Activated CD4-positive, CD25-positive, alpha-beta regulatory T cell treated with anti-CD3 and anti-CD28 coated beads, Interleukin-2, amount 50 U/mL, for 72 hours (primary cell): ENCODE measurements around the gene MGST3.
"Not testable (repeated sequence)": the region's sequence is repeated elsewhere in the genome, so short reads cannot be mapped to it uniquely, and the experiment has no call there.

ENCODE experiments used
- DNase-seq: peaks from one replicate; pipeline ENCODE4 v3.0.0; 2021

Gene MGST3

DNA sequence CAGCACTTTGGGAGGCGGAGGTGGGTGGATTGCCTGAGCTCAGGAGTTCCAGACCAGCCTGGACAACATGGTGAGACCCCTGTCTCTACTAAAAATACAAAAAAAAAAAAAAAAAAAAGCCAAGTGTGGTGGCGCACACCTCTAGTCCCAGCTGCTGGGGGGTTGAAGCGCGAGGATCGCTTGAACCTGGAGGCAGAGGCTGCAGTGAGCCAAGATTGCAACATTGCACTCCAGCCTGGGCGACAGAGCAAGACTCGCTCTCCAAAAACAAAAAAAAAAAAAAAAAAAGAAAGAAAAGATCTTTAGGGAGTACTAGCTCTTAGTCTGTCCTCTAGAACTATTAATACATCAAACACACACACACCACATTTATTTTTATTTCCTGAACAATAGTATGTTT lies 70.9 kb downstream of the MGST3 start:
- not testable (repeated sequence) for DNase-seq

DNA sequence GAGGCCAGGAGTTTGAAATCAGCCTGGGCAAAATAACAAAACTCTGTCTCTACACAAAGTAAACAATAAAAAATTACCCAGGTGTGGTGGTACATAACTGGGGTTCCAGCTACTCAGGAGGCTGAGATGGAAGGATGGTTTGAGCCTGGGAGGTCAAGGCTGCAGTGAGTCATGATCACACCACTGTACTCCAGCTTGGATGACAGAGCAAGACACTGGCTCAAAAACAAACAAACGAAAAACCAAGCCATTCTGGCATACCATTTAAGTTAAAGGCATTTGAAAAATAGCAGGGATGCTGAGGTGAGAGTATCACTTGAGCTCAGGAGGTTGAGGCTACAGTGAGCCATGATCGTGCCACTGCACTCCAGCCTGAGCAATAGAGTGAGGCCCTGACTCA lies 72.6 kb downstream of the MGST3 start:
- no peak for DNase-seq
